Naive thymus-derived CD8-positive, alpha-beta T cell (primary cell): Measurements from ENCODE around the gene FAF1. TPM values are rescaled to one million over a fixed set of nuclear protein-coding genes. Genes with fewer than 3 reads are reported as not detected.

ENCODE experiments used
- ATAC-seq, 2 donors: fragments of 150-1000 bp; cut with Tn5 transposase in 1 of 2; sonication (Bioruptor Pico), chemical (Tn5 transposase) in 1 of 2; 1 replicate in 1 of 2; 2 replicates in 1 of 2; pipeline ENCODE4 v1.10.0; 2021; ENCODE audit warnings: mild to moderate bottlenecking in 2 of 2, moderate library complexity in 2 of 2
- POLR2A ChIA-PET: fragments of 350-600 bp; sonication (Branson Sonifier 250); formaldehyde crosslinking; loops from one replicate; lab custom pipeline; 2021; ENCODE audit warnings: antibody characterized with exemption; lab: Charles Lee
- DNase-seq, 10 donors: peaks; one replicate each; pipeline versions ENCODE4 v3.0.0 to v3.0.0-alpha.2; 2020 to 2022
- H3K27ac Mint-ChIP-seq, 10 donors: one replicate each; pipeline ENCODE4 v1.8.0; 2020 to 2022; ENCODE audit warnings: mild to moderate bottlenecking in 10 of 10, mixed read lengths in 10 of 10, moderate library complexity in 4 of 10, inconsistent platforms in 1 of 10
- H3K27me3 Mint-ChIP-seq, 5 donors: one replicate each; pipeline ENCODE4 v1.8.0; 2021 to 2022; ENCODE audit warnings: mixed read lengths in 5 of 5
- H3K36me3 Mint-ChIP-seq, 3 donors: one replicate each; pipeline ENCODE4 v1.8.0; 2020 to 2022; ENCODE audit warnings: mixed read lengths in 3 of 3, mild to moderate bottlenecking in 2 of 3, inconsistent platforms in 1 of 3
- H3K4me1 Mint-ChIP-seq, 4 donors: one replicate each; pipeline ENCODE4 v1.8.0; 2021 to 2022; ENCODE audit warnings: mixed read lengths in 4 of 4
- H3K4me3 Mint-ChIP-seq, 10 donors: one replicate each; pipeline ENCODE4 v1.8.0; 2020 to 2022; ENCODE audit warnings: mild to moderate bottlenecking in 10 of 10, mixed read lengths in 10 of 10, moderate library complexity in 6 of 10, inconsistent platforms in 1 of 10
- H3K9me3 Mint-ChIP-seq, 9 donors: one replicate each; pipeline ENCODE4 v1.8.0; 2020 to 2022; ENCODE audit warnings: mixed read lengths in 9 of 9, mild to moderate bottlenecking in 3 of 9, inconsistent platforms in 1 of 9, moderate library complexity in 1 of 9
- polyA plus RNA-seq, 3 donors: library from polyadenylated mRNA; unstranded; fragments of 300-500 nt; fragmentation: Illumina TruSeq; gene quantifications; one replicate each; pipeline ENCODE4 v1.2.3, GENCODE V29; 2021
- total RNA-seq, 8 experiments: library from RNA in 2 of 8; stranded (reverse) in 2 of 8; gene quantifications; one replicate each; pipeline ENCODE4 v1.2.3 and lab custom pipeline; 2021 to 2026

Gene FAF1
- total and polyA plus RNA-seq, 5 experiments from 2014 or later = 46.2 to 64.5 (median 48.2) TPM

DNA sequence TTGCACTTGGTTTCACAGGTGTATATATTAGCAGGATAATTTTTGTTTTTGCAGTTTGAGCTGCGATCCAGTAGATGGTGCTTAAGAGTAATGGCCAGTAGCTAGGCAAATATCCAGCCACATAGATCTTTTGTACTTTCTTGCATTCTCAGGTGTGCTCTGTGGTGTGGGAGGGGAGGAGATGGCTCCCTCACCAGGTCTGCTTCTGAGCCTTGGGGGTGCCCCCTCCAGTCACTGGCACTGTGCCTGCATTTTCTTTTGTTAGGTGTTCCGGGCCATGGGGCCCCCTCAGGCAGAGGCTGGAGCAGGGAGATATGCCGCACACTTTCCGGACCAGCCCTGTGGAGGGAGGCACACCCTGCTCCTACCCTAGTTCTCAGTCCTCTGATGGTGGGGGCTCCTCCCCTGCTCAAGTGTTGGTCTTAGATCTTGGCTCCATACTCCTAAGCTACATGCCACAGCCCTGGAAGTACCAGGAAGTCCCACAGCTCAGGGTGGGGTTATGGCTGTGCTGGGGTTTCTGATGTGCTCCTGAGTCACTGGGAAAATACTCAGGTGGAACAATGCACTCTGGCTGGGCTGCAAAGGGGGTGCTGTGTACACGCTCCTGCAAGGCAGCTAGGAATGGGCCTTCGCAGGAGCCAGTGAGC is 339.3 kb downstream of the FAF1 start:
- POLR2A ChIA-PET = no interaction called here
- H3K4me3 Mint-ChIP-seq = no peak overlapping the region
- peaks cover 0 to 1% (median 0%) of the 10 kb centered on the region in 4 donors for H3K4me1 Mint-ChIP-seq
- DNase-seq (no peak), ATAC-seq (no peak)
- H3K9me3 Mint-ChIP-seq = peaks cover 0 to 11% (median 0%) of the 10 kb centered on the region in 9 donors
- H3K36me3 Mint-ChIP-seq = peaks cover 0 to 22% (median 7%) of the 10 kb centered on the region in 3 donors
- H3K27me3 Mint-ChIP-seq = no peaks in the 10 kb centered on the region
- H3K27ac Mint-ChIP-seq = no peak overlapping the region

DNA sequence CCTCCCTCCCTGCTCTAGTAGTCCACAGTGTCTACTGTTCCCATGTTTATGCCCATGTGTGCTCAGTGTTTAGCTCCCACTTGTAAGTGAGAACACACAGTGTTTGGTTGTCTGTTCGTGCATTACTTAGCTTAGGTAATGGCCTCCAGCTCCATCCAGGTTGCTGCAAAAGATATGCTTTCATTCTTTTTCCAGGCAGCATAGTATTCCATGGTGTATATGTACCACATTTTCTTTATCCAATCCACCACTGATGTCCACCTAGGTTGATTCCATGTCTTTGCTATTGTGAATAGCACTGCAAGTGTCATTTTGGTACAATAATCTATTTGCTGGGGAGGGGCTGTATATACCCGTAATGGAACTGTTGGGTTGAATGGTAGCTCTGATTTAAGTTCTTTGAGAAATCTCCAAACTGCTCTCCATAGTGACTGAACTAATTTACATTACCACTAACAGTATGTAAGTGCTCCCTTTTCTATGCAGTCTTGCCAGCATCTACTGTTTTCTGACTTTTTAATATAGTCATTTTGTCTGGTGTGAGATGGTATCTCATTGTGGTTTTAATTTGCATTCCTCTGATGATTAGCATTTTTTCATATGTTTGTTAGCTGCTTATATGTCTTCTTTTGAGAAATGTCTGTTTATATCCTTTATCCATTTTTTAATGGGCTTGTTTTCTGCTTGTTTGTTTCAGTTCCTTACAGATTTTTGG is 344.9 kb downstream of the FAF1 start:
- Mint-ChIP-seq H3K27me3 (no peaks in the 10 kb centered on the region), H3K36me3 (peaks cover 0 to 18% (median 11%) of the 10 kb centered on the region in 3 donors), H3K27ac (no peak overlapping the region), H3K9me3 (peaks cover 0 to 7% (median 3%) of the 10 kb centered on the region in 9 donors), H3K4me3 (no peak overlapping the region), H3K4me1 (peaks cover 0 to 17% (median 2%) of the 10 kb centered on the region in 4 donors)
- no peak for ATAC-seq
- no peak for DNase-seq
- POLR2A ChIA-PET = no interaction called here

DNA sequence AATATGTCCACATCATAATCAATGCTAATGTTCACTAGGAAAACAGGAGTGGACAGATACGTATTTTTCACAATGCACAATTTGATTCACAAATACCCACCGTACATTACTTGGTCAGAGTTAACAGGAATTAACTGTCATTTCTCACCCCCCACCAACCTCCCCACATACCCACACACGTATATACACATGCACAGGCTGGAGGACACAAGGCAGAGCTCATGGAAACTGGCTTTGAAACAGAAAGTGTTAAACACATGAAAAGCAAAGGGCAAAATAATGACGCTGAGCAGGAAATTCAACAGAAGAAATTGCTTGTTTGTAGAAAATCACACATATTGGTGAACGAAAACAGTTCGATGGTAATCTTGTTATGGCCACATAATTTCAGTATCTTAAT is 348.4 kb downstream of the FAF1 start:
- ATAC-seq (no peak), DNase-seq (no peak)
- Mint-ChIP-seq H3K27ac (peak overlapping the region in 1 of 10 donors; percentile 33), H3K36me3 (peaks cover 0 to 18% (median 16%) of the 10 kb centered on the region in 3 donors), H3K9me3 (peaks cover 0 to 3% (median 0%) of the 10 kb centered on the region in 9 donors), H3K4me1 (peaks cover 0 to 17% (median 2%) of the 10 kb centered on the region in 4 donors), H3K4me3 (no peak overlapping the region), H3K27me3 (no peaks in the 10 kb centered on the region)
- POLR2A ChIA-PET = no interaction called here

DNA sequence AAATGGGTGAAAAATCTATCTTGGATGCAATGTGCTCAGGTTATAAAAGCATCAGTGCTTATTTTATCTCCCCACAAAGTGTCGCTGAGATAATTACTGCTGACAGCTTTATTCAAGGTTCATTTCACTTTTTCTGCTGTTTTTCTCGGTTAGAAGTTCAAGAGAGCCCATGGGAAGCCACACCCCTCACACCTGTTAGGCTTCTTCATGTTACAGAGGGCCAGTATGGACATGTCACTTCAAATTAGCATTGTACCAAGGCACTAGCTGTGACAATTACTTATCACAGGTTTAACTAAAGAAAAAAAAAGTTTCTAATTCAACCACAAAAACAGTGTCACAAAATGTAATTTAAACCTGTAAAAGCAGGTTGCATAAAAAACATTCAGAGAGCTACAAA is 349.5 kb downstream of the FAF1 start:
- no peak for ATAC-seq
- Mint-ChIP-seq H3K27ac (no peak overlapping the region), H3K27me3 (no peaks in the 10 kb centered on the region), H3K36me3 (peaks cover 0 to 18% (median 16%) of the 10 kb centered on the region in 3 donors), H3K9me3 (peaks cover 0 to 3% (median 0%) of the 10 kb centered on the region in 9 donors), H3K4me3 (no peak overlapping the region), H3K4me1 (peaks cover 0 to 17% (median 2%) of the 10 kb centered on the region in 4 donors)
- POLR2A ChIA-PET = no interaction called here
- no peak for DNase-seq

DNA sequence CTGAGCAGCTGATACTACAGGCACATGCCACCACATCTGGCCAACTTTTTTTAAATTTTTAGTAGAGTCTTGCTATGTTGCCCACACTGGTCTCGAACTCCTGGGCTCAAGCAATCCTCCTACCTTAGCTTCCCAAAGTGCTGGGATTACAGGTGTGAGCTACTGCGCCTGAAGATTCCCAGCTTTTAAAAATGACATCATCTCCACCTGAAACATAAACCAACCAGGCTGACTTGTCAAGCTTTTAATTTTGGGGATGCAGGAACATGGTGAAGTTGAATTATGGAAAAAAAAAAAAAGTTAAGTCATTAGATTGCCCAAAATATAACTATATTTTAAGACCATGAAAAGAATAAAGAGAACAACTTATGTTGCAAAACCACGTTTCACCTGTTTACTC is 350.6 kb downstream of the FAF1 start:
- Mint-ChIP-seq H3K4me1 (peaks cover 0 to 17% (median 2%) of the 10 kb centered on the region in 4 donors), H3K36me3 (peaks cover 0 to 16% (median 13%) of the 10 kb centered on the region in 3 donors), H3K27ac (no peak overlapping the region), H3K9me3 (no peaks in the 10 kb centered on the region), H3K27me3 (no peaks in the 10 kb centered on the region), H3K4me3 (no peak overlapping the region)
- no peak for ATAC-seq
- POLR2A ChIA-PET = no interaction called here
- no peak for DNase-seq

DNA sequence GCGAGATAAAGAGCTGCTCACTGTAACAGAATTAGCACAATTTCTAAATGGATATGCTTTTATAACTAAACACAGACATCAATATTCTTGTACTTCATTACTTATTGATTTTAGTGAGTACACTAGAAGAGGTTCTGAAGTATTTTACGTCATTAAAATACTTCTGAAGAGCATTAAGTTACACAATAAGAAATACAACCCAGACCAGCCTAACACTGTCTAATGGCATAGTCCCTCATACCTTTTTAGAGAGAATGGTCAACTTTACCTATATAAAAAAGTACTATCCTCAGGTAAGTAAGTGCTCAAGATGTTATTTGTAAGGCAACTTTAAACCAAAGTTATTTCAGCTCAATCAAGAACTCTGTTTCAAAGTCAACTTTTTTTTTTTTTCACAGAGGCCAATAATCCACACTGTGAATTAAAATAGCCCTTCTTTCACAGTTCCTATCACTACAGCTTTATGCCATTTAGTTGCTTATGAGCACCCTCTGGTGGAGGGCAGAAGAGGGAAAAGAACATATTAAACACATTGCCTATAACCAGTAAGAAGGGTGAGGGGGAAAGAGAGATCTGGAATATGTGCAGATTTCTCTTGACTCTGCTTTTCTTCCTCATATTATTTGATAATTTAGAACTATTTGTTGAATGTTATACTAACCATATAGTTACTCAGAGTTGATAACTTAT is 354.7 kb downstream of the FAF1 start:
- POLR2A ChIA-PET = no interaction called here
- Mint-ChIP-seq H3K9me3 (no peaks in the 10 kb centered on the region), H3K4me3 (no peak overlapping the region), H3K36me3 (peaks cover 0 to 10% (median 5%) of the 10 kb centered on the region in 3 donors), H3K4me1 (peaks cover 0 to 2% (median under 1%) of the 10 kb centered on the region in 4 donors), H3K27me3 (no peaks in the 10 kb centered on the region), H3K27ac (no peak overlapping the region)
- DNase-seq = no peak
- ATAC-seq = no peak

DNA sequence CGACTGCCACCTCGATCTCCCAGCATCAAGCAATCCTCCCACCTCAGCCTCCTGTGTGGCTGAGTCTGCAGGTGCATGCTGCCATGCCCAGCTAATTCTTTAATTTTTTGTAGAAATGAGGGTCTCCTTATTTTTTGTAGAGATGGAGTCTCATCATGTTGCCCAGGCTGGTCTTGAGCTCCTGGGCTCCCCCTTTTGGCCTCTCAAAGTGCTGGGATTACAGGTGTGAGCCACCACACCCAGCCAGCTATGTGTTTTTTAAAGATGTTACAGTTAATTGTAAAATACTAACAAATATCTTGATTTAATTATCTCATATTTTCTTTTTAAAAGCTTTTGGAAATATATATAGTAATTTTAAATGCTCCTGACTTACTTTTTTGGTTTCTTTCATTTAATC is 355.5 kb downstream of the FAF1 start:
- no peak for ATAC-seq
- H3K9me3 Mint-ChIP-seq = no peaks in the 10 kb centered on the region
- POLR2A ChIA-PET = no interaction called here
- H3K36me3 Mint-ChIP-seq = peaks cover 0 to 10% (median 3%) of the 10 kb centered on the region in 3 donors
- H3K4me3 Mint-ChIP-seq = no peak overlapping the region
- H3K4me1 Mint-ChIP-seq = peaks cover 0 to 2% (median 0%) of the 10 kb centered on the region in 4 donors
- H3K27me3 Mint-ChIP-seq = no peaks in the 10 kb centered on the region
- H3K27ac Mint-ChIP-seq = peak overlapping the region in 1 of 10 donors; percentile 69
- no peak for DNase-seq

DNA sequence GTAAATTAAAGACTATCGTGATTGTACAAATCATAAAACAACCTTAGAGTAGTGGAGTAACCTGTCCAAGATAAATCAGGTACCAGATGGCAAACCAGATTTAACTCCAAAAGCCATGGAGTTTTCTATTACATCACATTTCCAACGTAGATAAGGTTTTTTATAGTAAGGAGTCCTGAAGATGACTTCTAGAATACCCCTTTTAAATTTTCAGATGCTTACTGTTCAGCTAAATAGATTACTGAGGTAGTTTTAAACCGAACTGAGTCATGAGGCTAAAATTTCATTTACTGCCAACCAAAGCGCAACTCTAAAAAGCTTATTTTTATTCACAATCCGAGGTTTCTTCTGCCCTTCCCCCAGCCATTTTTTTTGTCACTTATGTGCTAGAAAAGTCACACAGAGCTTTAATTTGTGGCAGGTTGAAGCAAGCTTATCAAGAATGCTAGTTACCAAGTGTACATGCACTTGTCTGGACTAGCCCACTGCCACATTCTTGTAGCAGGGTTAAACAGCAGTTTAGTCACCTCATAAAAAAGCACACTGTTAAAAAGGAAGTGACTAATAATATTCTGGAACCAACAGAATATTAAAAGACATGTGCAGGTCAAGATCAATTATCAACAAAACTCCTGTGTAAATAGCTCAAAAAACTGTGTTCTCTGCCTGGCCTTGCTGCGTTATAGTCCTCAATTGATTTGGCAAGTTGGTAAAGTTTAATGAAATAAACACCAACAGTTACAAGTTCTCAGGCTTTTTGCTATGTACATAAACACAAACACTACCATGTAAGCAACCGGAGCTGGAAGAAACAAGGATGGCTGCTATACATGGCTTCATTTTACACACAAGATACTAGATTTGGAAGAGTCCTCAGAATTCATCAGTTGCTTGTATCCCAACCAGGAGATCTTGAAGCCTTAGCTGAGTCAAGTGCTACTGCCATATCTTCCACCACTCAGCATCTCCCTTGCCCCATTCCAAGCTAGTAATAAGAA is 356.5 kb downstream of the FAF1 start:
- Mint-ChIP-seq H3K9me3 (no peaks in the 10 kb centered on the region), H3K36me3 (peaks cover 0 to 4% (median 3%) of the 10 kb centered on the region in 3 donors), H3K27me3 (no peaks in the 10 kb centered on the region), H3K4me3 (no peak overlapping the region), H3K27ac (peak overlapping the region in 1 of 10 donors; percentile 2), H3K4me1 (peaks cover 0 to 2% (median 0%) of the 10 kb centered on the region in 4 donors)
- ATAC-seq (no peak), DNase-seq (no peak)
- POLR2A ChIA-PET = no interaction called here

DNA sequence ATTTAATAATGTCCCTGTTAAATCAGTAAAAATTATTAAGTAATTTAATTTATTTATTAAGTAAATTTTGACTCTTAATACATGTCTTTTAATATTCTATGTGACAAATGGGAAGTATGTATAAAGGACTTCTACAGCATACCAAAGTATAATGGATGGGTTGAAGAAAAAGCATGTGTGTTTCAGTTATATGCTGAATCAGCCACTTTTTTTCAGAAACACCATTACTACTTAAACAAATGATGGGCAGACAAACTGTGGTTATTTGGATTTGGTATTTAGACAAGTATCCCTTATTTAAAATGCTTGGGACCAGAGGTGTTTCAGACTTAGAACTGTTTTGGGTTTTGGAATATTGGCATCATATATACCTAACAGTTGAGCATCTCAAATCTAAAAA is 360.5 kb downstream of the FAF1 start:
- ATAC-seq (no peak), DNase-seq (no peak)
- Mint-ChIP-seq H3K4me3 (no peak overlapping the region), H3K27ac (no peak overlapping the region), H3K36me3 (peaks cover 0 to 17% (median 11%) of the 10 kb centered on the region in 3 donors), H3K4me1 (peaks cover 0 to 2% (median 0%) of the 10 kb centered on the region in 4 donors), H3K9me3 (no peaks in the 10 kb centered on the region), H3K27me3 (no peaks in the 10 kb centered on the region)
- POLR2A ChIA-PET = no interaction called here

DNA sequence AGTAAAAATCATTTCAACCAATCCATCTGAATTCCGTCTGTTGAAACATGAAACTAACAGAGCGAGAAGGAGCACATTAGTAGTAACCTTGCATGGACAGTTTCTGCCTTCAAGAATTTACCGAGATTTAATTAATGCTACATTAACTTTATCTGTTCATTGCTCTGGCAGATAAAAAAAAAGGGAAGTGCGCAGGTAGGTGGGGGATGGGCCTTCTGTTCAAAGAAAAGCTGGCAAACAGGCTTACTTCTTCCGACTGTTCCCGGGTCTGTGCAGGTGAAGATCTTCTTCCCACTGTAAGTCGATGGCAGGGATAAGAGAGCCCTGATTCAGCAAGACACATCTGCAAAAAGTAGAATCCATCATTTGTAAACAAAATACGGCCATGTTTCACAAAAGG is 364.2 kb downstream of the FAF1 start:
- no peaks in the 10 kb centered on the region for H3K27me3 Mint-ChIP-seq
- POLR2A ChIA-PET = no interaction called here
- H3K36me3 Mint-ChIP-seq = peaks cover 7 to 42% (median 28%) of the 10 kb centered on the region in 3 donors
- no peak overlapping the region for H3K27ac Mint-ChIP-seq
- H3K4me3 Mint-ChIP-seq = no peak overlapping the region
- no peaks in the 10 kb centered on the region for H3K9me3 Mint-ChIP-seq
- ATAC-seq (no peak), DNase-seq (no peak)
- no peaks in the 10 kb centered on the region for H3K4me1 Mint-ChIP-seq

DNA sequence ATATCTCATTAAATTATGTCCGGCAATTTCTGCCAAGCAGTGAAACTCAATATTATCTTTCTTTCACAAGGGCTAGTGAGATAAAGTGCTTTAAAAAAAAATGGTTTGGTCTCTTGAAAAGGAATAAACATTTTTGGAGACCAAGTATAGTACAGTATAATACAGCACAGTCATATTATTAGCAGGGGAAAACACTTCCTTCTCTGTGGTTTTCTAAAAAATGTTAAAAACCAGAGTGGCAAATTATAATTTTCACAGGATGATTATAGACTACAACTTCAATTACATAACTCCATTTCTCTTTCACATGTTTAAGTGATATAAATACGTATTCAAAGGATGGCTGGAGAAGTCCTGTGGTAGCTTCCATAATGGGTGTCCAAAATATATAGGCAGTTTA is 366.6 kb downstream of the FAF1 start:
- ATAC-seq = no peak
- Mint-ChIP-seq H3K4me1 (no peaks in the 10 kb centered on the region), H3K27ac (no peak overlapping the region), H3K27me3 (no peaks in the 10 kb centered on the region), H3K9me3 (no peaks in the 10 kb centered on the region), H3K36me3 (peaks cover 7 to 64% (median 43%) of the 10 kb centered on the region in 3 donors), H3K4me3 (no peak overlapping the region)
- POLR2A ChIA-PET = no interaction called here
- DNase-seq = no peak

DNA sequence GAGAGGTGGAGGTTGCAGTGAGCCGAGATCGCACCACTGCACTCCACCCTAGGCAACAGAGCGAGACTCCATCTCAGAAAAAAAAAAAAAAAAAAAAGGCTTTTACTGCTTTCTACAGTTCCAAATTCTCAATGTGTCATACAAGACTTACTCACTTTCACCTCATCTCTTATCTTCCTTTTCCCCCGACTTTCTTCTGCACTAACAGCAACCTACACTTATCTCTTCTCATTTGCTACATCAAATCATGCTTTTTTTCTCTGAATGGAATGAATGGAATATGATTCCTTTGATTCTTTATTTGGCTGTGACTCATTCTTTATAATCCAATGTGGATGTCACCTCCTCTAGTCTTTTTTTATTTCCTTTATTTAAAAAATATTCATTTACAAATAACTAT is 368.5 kb downstream of the FAF1 start:
- H3K27ac Mint-ChIP-seq = no peak overlapping the region

More for the DNA sequence above, 368.5 kb downstream of the FAF1 start:
- Mint-ChIP-seq H3K27me3 (no peaks in the 10 kb centered on the region), H3K36me3 (peaks cover 7 to 74% (median 49%) of the 10 kb centered on the region in 3 donors), H3K9me3 (no peaks in the 10 kb centered on the region), H3K4me3 (no peak overlapping the region), H3K4me1 (no peaks in the 10 kb centered on the region)
- POLR2A ChIA-PET = no interaction called here
- no peak for DNase-seq
- no peak for ATAC-seq
